GM19240 (cell line): ENCODE measurements around the gene RBM24.

Experiments
- DNase-seq: peaks from one replicate; pipeline ENCODE4 v3.0.0; 2011; ENCODE audit warnings: low spot score; ENCODE audit not compliant: insufficient read length

Gene RBM24

GRCh38 chr6:17281100-17281496 lies at the start of gene RBM24:
Gene RBM24, plus strand, starts transcription at chr6:17281361. Its CDS starts 221 bp downstream, at chr6:17281582.
- no peak for DNase-seq

- DNase-seq: no peak
Measured at GRCh38 chr6:17233531-17233930, 47.6 kb upstream of the RBM24 start.

GRCh38 chr6:17237246-17237645 lies 43.9 kb upstream of the RBM24 start:
- DNase-seq: no peak

- no peak for DNase-seq
Measured at GRCh38 chr6:17239260-17239659, 41.9 kb upstream of the RBM24 start.

GRCh38 chr6:17240803-17241500 lies 40.2 kb upstream of the RBM24 start:
- no peak for DNase-seq

GRCh38 chr6:17242087-17242486 lies 39.1 kb upstream of the RBM24 start:
- DNase-seq: no peak

GRCh38 chr6:17250237-17250636 lies 30.9 kb upstream of the RBM24 start:
- DNase-seq: no peak

GRCh38 chr6:17251953-17252352 lies 29.2 kb upstream of the RBM24 start:
- DNase-seq: no peak

GRCh38 chr6:17258749-17259148 lies 22.4 kb upstream of the RBM24 start:
- DNase-seq: no peak

GRCh38 chr6:17265570-17265969 lies 15.6 kb upstream of the RBM24 start:
- DNase-seq: no peak

GRCh38 chr6:17267566-17267965 lies 13.6 kb upstream of the RBM24 start:
- DNase-seq: no peak

GRCh38 chr6:17268114-17268513 lies 13.0 kb upstream of the RBM24 start:
- DNase-seq: no peak

- no peak for DNase-seq
Measured at GRCh38 chr6:17269840-17270239, 11.3 kb upstream of the RBM24 start.

GRCh38 chr6:17271628-17272027 lies 9.5 kb upstream of the RBM24 start:
- no peak for DNase-seq

- no peak for DNase-seq
Measured at GRCh38 chr6:17276766-17277165, 4.4 kb upstream of the RBM24 start.

GRCh38 chr6:17277256-17277655 lies 3.9 kb upstream of the RBM24 start:
- no peak for DNase-seq

- DNase-seq: no peak
Measured at GRCh38 chr6:17278289-17279063, 2.7 kb upstream of the RBM24 start.

- DNase-seq: no peak
Measured at GRCh38 chr6:17280138-17280537, 1.0 kb upstream of the RBM24 start.

GRCh38 chr6:17280552-17281090 lies 540 bp upstream of the RBM24 start:
- DNase-seq: no peak

GRCh38 chr6:17281497-17282481 lies 628 bp downstream of the RBM24 start:
- DNase-seq: no peak

- DNase-seq: no peak
Measured at GRCh38 chr6:17283074-17283473, 1.9 kb downstream of the RBM24 start.
